Metanephros (tissue), 1 donor: Measurements from ENCODE around the gene GSTM1. TPM values are rescaled to one million over a fixed set of nuclear protein-coding genes. Genes with fewer than 3 reads are reported as not detected.

ENCODE experiments used
- total RNA-seq: library from RNA; depleted of rRNA; stranded (reverse); fragments of >200 nt; gene quantifications from one replicate; pipeline ENCODE4 v1.2.3, GENCODE V29; 2014

The GSTM1 gene
- not detected for total RNA-seq

DNA sequence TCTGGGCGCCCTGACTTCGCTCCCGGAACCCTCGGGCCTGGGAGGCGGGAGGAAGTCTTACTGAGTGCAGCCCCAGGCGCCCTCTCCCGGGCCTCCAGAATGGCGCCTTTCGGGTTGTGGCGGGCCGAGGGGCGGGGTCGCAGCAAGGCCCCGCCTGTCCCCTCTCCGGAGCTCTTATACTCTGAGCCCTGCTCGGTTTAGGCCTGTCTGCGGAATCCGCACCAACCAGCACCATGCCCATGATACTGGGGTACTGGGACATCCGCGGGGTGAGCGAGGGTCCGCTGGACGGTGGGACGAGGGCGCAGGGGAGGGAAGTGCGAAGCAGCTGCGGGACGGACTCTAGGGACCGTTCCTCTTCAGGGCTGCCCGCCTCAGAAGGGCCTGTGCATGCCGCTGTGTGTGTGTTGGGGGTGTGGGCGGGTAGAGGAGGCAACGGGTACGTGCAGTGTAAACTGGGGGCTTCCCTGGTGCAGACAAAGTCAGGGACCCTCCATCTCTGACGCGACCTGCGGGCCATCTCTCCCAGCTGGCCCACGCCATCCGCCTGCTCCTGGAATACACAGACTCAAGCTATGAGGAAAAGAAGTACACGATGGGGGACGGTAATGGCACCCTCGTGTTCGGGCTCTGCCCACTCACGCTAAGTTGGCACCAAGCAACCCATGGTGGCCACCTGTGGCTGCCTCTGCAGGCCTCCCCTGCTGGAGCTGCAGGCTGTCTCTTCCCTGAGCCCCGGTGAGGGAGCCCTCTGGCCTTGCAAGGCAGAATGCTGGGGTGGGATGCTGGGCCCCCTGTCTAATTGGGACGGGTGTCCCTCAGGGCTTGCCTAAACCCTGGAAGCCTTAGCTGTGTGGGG, at the start of gene GSTM1:
GSTM1 (plus strand) TSS at position 177 of the 859 bp plus-strand sequence; CDS start at position 234, 57 bp downstream.

DNA sequence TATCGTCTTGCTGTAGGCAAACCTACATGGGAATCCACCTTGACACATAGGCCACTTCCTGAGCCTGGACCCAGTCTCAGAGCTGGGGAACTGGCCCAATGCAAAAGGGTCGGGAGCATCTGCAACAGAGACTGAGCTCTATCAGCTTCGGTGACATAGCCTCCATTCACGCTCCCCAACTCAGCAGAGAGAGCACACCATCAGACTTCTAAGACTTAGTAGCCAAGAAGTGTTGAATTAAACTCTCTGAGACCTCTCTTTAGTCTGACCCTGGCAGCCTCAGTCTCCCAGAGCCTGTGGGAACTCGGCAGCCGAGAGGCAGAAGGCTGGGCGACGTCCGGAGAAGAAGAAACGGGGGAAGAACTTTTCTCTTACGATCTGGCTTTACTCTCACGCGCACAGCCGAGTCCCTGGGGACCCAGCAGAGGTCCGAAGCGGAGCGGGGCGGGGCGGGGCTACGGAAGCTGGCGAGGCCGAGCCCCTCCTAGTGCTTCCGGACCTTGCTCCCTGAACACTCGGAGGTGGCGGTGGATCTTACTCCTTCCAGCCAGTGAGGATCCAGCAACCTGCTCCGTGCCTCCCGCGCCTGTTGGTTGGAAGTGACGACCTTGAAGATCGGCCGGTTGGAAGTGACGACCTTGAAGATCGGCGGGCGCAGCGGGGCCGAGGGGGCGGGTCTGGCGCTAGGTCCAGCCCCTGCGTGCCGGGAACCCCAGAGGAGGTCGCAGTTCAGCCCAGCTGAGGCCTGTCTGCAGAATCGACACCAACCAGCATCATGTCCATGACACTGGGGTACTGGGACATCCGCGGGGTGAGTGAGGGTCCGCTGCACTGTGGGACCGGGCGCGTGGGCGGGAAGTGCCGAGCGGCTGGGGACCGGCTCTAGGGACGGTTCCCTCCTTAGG, 31.8 kb upstream of the GSTM1 start, which contains the start of gene GSTM4:
GSTM4 (plus strand) TSS at position 485 of the 905 bp plus-strand sequence; CDS start at position 776, 291 bp downstream.

DNA sequence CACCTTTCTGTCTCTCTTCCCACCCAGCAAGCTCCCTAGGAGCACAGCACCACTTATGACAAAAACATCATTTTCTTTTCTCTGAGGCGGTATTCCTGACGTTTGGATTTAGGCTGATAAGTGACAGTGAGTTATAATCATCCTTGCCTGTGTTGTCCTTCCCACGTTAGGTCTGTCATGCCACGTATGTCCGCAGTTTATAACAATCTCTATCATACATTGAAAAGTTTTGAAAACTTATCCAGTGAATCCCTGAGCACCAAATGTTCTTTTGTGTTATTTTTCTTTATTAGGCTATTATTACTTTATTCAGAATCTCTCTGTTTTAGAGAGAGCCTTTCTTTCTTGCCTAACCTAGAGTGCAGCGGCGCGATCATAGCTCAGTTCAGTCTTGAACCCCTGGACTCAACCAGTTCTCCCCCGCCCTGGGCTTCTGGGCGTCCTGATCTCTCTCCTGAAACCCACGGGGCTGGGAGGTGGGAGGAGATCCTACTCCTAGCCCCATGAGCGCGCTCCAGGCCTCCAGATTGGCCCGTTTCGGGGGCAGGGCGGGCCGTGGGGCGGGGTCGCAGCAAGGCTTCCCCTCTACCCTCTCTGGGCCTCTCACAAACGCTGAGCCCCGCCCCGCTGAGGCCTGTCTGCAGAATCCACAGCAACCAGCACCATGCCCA, 20.0 kb upstream of the GSTM1 start, which contains the start of gene GSTM2:
GSTM2 (plus strand) TSS at position 606 of the 671 bp plus-strand sequence; CDS start at position 665, 59 bp downstream.

DNA sequence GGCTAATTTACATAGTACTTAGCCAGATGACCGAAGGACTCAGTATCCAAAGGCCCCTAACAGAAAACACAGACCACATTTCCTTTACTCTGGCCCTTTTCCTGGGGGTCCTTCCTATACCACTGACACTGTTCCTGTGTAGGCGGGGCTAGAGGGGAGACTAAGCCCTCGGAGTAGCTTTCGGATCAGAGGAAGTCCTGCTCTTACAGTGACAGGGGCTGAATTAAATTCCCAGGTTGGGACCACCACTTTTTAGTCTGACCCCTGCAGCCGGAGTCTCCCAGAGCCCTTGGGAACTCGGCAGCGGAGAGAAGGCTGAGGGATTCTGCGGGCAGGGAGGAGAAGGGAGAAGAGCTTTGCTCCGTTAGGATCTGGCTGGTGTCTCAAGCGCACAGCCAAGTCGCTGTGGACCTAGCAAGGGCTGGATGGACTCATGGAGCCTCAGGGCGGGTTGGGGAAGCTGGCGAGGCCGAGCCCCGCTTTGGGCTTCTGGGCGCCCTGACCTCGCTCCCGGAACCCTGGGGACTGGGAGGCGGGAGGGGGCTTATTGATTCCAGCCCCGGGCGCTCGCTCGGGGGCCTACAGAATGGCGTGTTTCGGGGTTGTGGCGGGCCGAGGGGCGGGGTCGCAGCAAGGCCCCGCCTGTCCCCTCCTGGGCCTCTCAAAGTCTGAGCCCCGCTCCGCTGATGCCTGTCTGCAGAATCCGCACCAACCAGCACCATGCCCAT, 24.1 kb downstream of the GSTM1 start, which contains the start of gene GSTM5:
GSTM5 (plus strand) TSS at position 659 of the 728 bp plus-strand sequence; CDS start at position 721, 62 bp downstream.

DNA sequence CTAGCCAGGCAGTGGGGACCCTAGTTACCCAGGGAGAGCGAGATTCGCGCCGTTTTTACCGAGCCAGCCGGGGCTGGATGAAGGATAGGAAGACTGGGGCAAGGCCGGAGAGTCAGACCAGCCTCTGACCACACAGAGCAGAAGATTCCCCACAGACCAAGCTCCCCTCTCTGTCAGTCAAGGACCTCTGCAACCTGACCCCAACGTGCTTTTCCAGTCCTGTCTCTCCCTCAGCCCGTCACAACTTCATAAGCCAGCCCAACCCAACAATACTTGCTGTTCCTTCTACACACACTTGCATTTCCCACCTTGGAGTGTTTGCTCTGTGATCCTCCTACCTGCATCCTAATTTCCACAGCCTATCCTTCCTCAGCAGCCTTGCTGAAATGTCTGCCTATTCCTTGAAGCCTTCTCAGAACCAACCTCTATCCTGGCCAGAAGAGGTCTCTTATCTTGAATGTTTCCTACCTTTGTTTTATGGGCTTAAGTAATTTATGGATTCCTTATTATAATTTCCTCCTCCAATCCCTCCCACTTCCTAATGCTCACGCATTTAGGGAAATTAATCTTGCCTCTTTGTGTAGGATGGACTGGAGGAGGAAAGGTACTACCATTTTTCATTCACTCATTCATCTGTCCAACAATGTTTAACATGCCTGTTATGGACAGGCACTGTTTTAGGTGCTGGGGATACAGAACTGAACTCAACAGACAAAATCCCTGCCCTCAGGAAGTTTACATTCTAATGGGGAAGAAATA, 53.2 kb downstream of the GSTM1 start, which contains the start of gene GSTM3:
GSTM3 (minus strand) TSS at position 424 of the 759 bp plus-strand sequence. CDS start 751 bp downstream, outside the sequence.

Other genes starting within 250 kb of the GSTM1 start
- gene SYPL2, start 221.3 kb upstream of the GSTM1 start, total RNA-seq: 25.6 TPM
- gene ATXN7L2, start 203.9 kb upstream of the GSTM1 start, total RNA-seq: 6.0 TPM
- 6.3 TPM for gene CYB561D1, start 193.7 kb upstream of the GSTM1 start, total RNA-seq
- gene AMIGO1, start 178.1 kb upstream of the GSTM1 start, total RNA-seq: 7.6 TPM
- 0.35 TPM for gene GPR61, start 147.9 kb upstream of the GSTM1 start, total RNA-seq
- gene GNAI3, start 139.2 kb upstream of the GSTM1 start, total RNA-seq: 8.3 TPM
- not detected for gene GNAT2, start 68.2 kb upstream of the GSTM1 start, total RNA-seq
- 66.7 TPM for gene AMPD2, start 68.0 kb upstream of the GSTM1 start, total RNA-seq
- 33.1 TPM for gene GSTM4, start 31.7 kb upstream of the GSTM1 start, total RNA-seq
- 102 TPM for gene GSTM2, start 19.8 kb upstream of the GSTM1 start, total RNA-seq
- gene GSTM5, start 24.4 kb downstream of the GSTM1 start, total RNA-seq: 16.5 TPM
- 175 TPM for gene GSTM3, start 53.2 kb downstream of the GSTM1 start, total RNA-seq
- 0.41 TPM for gene EPS8L3, start 76.1 kb downstream of the GSTM1 start, total RNA-seq
- gene CSF1, start 223.0 kb downstream of the GSTM1 start, total RNA-seq: 20.1 TPM